ELR (cell line): ENCODE results near the gene TRIM42.
A peak's percentile ranks its signal among the peaks of the same experiment; 100 is the strongest.

Experiments
- DNase-seq: peaks from one replicate; pipeline ENCODE4 v3.0.0-alpha.2; 2015; ENCODE audit warnings: low read depth

Gene TRIM42

GRCh38 chr3:140677764-140678163 lies at the start of gene TRIM42:
Gene TRIM42 (plus strand): TSS chr3:140678064. CDS start chr3:140678230, 166 bp downstream.
- DNase-seq: no peak

- DNase-seq: no peak
Measured at GRCh38 chr3:140628606-140629005, 49.3 kb upstream of the TRIM42 start.

- DNase-seq: peak; percentile 73
Measured at GRCh38 chr3:140629357-140630137, 48.3 kb upstream of the TRIM42 start.

- no peak for DNase-seq
Measured at GRCh38 chr3:140630366-140630765, 47.5 kb upstream of the TRIM42 start.

- no peak for DNase-seq
Measured at GRCh38 chr3:140630866-140631265, 47.0 kb upstream of the TRIM42 start.

- DNase-seq: no peak
Measured at GRCh38 chr3:140635276-140635675, 42.6 kb upstream of the TRIM42 start.

GRCh38 chr3:140636406-140637138 lies 41.3 kb upstream of the TRIM42 start:
- DNase-seq: peak; percentile 17

- no peak for DNase-seq
Measured at GRCh38 chr3:140651287-140651686, 26.6 kb upstream of the TRIM42 start.

GRCh38 chr3:140655678-140656077 lies 22.2 kb upstream of the TRIM42 start:
- DNase-seq: no peak

GRCh38 chr3:140664111-140664510 lies 13.8 kb upstream of the TRIM42 start:
- no peak for DNase-seq

GRCh38 chr3:140682586-140682985 lies 4.7 kb downstream of the TRIM42 start:
- DNase-seq: no peak

- no peak for DNase-seq
Measured at GRCh38 chr3:140686128-140686527, 8.3 kb downstream of the TRIM42 start.

- no peak for DNase-seq
Measured at GRCh38 chr3:140686948-140687347, 9.1 kb downstream of the TRIM42 start.

GRCh38 chr3:140695361-140696061 lies 17.6 kb downstream of the TRIM42 start:
- DNase-seq: no peak

GRCh38 chr3:140699516-140700231 lies 21.8 kb downstream of the TRIM42 start:
- no peak for DNase-seq

- no peak for DNase-seq
Measured at GRCh38 chr3:140702281-140702680, 24.4 kb downstream of the TRIM42 start.

GRCh38 chr3:140703496-140703895 lies 25.6 kb downstream of the TRIM42 start:
- DNase-seq: no peak

- DNase-seq: no peak
Measured at GRCh38 chr3:140704733-140705132, 26.9 kb downstream of the TRIM42 start.

- DNase-seq: no peak
Measured at GRCh38 chr3:140705954-140706353, 28.1 kb downstream of the TRIM42 start.

GRCh38 chr3:140706360-140706759 lies 28.5 kb downstream of the TRIM42 start:
- no peak for DNase-seq

- no peak for DNase-seq
Measured at GRCh38 chr3:140708815-140709214, 31.0 kb downstream of the TRIM42 start.

- no peak for DNase-seq
Measured at GRCh38 chr3:140709751-140710150, 31.9 kb downstream of the TRIM42 start.
